ENCODE measurements around the gene MRPS14. TPM values are rescaled to one million over a fixed set of nuclear protein-coding genes. Genes with fewer than 3 reads are reported as not detected.
A peak's percentile ranks its signal among the peaks of the same experiment; 100 is the strongest.

The MRPS14 gene
- total RNA-seq, 1 donor from 2014 or later, result 20.3 TPM

DNA sequence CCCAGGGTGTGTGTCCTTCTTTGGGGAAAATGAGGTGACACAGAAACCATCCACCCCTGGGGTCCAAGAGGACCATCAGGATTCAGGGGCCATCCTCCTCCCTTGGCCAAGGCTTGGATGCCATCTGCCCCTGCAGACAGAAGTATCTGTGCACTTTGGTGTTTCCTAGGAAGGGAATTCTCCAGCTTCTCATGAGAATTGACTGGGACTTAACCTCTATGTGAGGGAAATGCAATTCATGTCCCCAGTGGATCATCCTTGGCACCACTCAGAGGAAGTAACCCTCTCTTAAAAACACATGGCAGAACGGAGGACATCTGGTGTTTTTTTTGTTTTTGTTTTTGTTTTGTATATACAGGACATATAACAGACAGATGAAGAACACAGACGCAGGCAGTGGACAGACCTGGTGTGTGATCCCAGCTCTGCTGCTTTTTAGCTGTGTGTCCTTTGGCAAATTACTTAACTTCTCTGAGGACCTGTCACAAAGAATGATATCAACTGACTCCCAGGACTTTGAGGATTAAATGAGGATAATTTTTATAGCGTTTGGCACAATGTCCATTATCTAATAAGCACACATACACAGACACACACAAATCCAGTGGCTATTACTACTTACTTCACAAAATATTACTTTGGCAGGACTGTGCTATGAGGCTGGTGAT, 48.2 kb upstream of the MRPS14 start:
- Mint-ChIP-seq H3K4me3 (ENCODE audit: unreplicated experiment) (no peak overlapping the region), H3K36me3 (ENCODE audit: low read depth, unreplicated experiment) (no peaks in the 10 kb centered on the region), H3K27me3 (ENCODE audit: low read depth, unreplicated experiment) (peaks cover 4% of the 10 kb centered on the region), H3K4me1 (ENCODE audit: low read depth, unreplicated experiment) (peaks cover 47% of the 10 kb centered on the region), H3K27ac (ENCODE audit: unreplicated experiment) (peak overlapping the region; percentile 96), H3K9me3 (ENCODE audit: unreplicated experiment) (no peaks in the 10 kb centered on the region)
- no peaks in the 10 kb centered on the region for H3K27me3 ChIP-seq (ENCODE audit: insufficient read depth, low read length)
- no peaks in the 10 kb centered on the region for H3K79me2 ChIP-seq (ENCODE audit: insufficient read depth, low read length)
- FAIRE-seq (no peak), DNase-seq (ENCODE audit: low read depth) (no peak)
- no peaks in the 10 kb centered on the region for H4K20me1 ChIP-seq (ENCODE audit: insufficient read depth, low read length)
- no peak overlapping the region for H2AFZ ChIP-seq (ENCODE audit: low read depth, low read length)
- H3K27ac ChIP-seq (ENCODE audit: low read depth, low read length), result no peak overlapping the region
- no peak for TF ChIP-seq EZH2 (IDR thresholded peaks at IDR 0.05; ENCODE audit: insufficient read depth, low read length)
- TF ChIP-seq, protein P1, sequence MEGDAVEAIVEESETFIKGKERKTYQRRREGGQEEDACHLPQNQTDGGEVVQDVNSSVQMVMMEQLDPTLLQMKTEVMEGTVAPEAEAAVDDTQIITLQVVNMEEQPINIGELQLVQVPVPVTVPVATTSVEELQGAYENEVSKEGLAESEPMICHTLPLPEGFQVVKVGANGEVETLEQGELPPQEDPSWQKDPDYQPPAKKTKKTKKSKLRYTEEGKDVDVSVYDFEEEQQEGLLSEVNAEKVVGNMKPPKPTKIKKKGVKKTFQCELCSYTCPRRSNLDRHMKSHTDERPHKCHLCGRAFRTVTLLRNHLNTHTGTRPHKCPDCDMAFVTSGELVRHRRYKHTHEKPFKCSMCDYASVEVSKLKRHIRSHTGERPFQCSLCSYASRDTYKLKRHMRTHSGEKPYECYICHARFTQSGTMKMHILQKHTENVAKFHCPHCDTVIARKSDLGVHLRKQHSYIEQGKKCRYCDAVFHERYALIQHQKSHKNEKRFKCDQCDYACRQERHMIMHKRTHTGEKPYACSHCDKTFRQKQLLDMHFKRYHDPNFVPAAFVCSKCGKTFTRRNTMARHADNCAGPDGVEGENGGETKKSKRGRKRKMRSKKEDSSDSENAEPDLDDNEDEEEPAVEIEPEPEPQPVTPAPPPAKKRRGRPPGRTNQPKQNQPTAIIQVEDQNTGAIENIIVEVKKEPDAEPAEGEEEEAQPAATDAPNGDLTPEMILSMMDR (IDR thresholded peaks at IDR 0.05; ENCODE audit: insufficient read depth, low read depth, low read length), result no peak
- H3K4me1 ChIP-seq (ENCODE audit: insufficient read depth, low read length), result peaks cover 11% of the 10 kb centered on the region
- H3K9me3 ChIP-seq (ENCODE audit: insufficient read depth, low read depth, low read length), result no peaks in the 10 kb centered on the region
- H3K4me2 ChIP-seq (ENCODE audit: low read length), result no peak overlapping the region
- H3K9ac ChIP-seq (ENCODE audit: low read length), result no peak overlapping the region
- no peaks in the 10 kb centered on the region for H3K36me3 ChIP-seq (ENCODE audit: insufficient read depth, low read length)
- H3K4me3 ChIP-seq (ENCODE audit: insufficient read depth, low read depth, low read length), result no peak overlapping the region

DNA sequence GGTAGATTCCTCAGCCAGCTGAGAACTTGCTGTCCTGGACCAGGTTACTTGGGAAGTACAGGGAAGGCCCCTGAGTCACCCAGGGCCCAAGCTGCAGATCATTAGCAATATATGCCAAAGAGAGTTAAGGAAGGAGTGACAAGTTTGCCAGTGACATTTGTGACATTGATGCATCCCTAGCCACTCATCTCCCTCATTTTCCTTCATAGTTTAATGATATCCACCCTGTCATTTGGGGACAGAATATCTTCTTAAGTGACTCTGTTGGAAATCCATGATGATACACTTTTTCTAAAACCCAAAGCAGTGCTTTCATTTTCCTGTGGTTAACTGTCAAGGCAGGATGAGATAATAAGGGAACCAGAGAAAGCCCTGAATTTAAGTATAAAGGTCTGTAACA, 47.6 kb upstream of the MRPS14 start:
- FAIRE-seq, result no peak
- Mint-ChIP-seq H3K9me3 (ENCODE audit: unreplicated experiment) (no peaks in the 10 kb centered on the region), H3K4me3 (ENCODE audit: unreplicated experiment) (no peak overlapping the region), H3K36me3 (ENCODE audit: low read depth, unreplicated experiment) (no peaks in the 10 kb centered on the region), H3K4me1 (ENCODE audit: low read depth, unreplicated experiment) (peaks cover 41% of the 10 kb centered on the region), H3K27me3 (ENCODE audit: low read depth, unreplicated experiment) (peaks cover 4% of the 10 kb centered on the region), H3K27ac (ENCODE audit: unreplicated experiment) (peak overlapping the region; percentile 96)
- Histone ChIP-seq H3K27ac (ENCODE audit: low read depth, low read length) (no peak overlapping the region), H3K36me3 (ENCODE audit: insufficient read depth, low read length) (no peaks in the 10 kb centered on the region), H3K9ac (ENCODE audit: low read length) (no peak overlapping the region), H3K27me3 (ENCODE audit: insufficient read depth, low read length) (no peaks in the 10 kb centered on the region), H3K9me3 (ENCODE audit: insufficient read depth, low read depth, low read length) (no peaks in the 10 kb centered on the region), H3K4me2 (ENCODE audit: low read length) (no peak overlapping the region), H3K4me3 (ENCODE audit: insufficient read depth, low read depth, low read length) (no peak overlapping the region), H4K20me1 (ENCODE audit: insufficient read depth, low read length) (no peaks in the 10 kb centered on the region), H3K4me1 (ENCODE audit: insufficient read depth, low read length) (peaks cover 11% of the 10 kb centered on the region), H2AFZ (ENCODE audit: low read depth, low read length) (no peak overlapping the region), H3K79me2 (ENCODE audit: insufficient read depth, low read length) (no peaks in the 10 kb centered on the region)
- TF ChIP-seq EZH2 (IDR thresholded peaks at IDR 0.05; ENCODE audit: insufficient read depth, low read length), result no peak
- TF ChIP-seq, protein P1 (IDR thresholded peaks at IDR 0.05; ENCODE audit: insufficient read depth, low read depth, low read length), result no peak
- DNase-seq (ENCODE audit: low read depth), result no peak

DNA sequence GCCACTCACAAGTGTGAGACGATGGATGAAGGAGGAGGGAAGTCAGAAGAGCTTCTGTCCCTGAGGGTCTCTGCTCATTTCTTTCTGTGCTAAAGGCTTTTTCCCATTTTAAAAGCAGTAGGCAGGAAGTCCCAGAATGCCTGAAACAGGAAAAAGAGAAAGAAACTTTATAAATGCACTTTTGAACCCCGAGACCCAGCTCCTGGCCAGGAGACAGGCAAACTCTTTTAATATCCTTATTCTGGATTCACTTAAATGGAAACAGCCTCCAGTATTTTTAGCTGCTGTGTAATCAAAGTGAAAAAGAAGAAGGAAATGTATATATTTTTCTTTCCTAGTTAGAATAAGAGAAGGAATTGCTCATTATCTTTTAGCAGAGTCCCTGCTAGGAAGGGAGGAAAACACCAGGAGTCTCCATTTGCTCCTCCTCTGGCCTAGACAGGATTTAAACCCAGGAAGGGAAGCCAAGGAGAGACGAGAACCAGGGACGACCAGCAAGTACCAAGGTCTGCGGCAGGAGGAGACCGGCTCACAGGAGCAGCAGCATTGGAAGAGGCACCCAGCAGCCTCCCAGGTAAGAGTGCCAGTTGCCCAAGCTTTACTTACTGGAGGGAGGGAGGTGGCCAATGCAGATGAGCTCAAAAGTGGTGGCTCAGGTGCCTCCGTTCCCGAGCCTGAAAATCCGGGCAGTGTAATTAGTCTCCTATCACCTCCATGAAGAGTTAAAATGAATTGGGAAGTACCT, 44.3 kb upstream of the MRPS14 start, which contains the start of gene TNN:
TNN (plus strand) TSS at position 472 of the 745 bp plus-strand sequence. CDS start 9,586 bp downstream, outside the sequence.
- Histone ChIP-seq H3K4me1 (ENCODE audit: insufficient read depth, low read length) (peaks cover 7% of the 10 kb centered on the region), H2AFZ (ENCODE audit: low read depth, low read length) (no peak within 1 kb of the TSS), H3K9me3 (ENCODE audit: insufficient read depth, low read depth, low read length) (no peaks in the 10 kb centered on the region), H3K79me2 (ENCODE audit: insufficient read depth, low read length) (no peaks in the 10 kb centered on the region), H4K20me1 (ENCODE audit: insufficient read depth, low read length) (no peaks in the 10 kb centered on the region), H3K27me3 (ENCODE audit: insufficient read depth, low read length) (no peaks in the 10 kb centered on the region), H3K4me2 (ENCODE audit: low read length) (no peak within 1 kb of the TSS), H3K4me3 (ENCODE audit: insufficient read depth, low read depth, low read length) (no peak within 1 kb of the TSS), H3K9ac (ENCODE audit: low read length) (no peak within 1 kb of the TSS), H3K27ac (ENCODE audit: low read depth, low read length) (no peak within 1 kb of the TSS), H3K36me3 (ENCODE audit: insufficient read depth, low read length) (no peaks in the 10 kb centered on the region)
- no peaks in the 10 kb centered on the region for H3K36me3 Mint-ChIP-seq (ENCODE audit: low read depth, unreplicated experiment)
- no peak for TF ChIP-seq EZH2 (IDR thresholded peaks at IDR 0.05; ENCODE audit: insufficient read depth, low read length)
- TF ChIP-seq, protein P1 (IDR thresholded peaks at IDR 0.05; ENCODE audit: insufficient read depth, low read depth, low read length), result no peak
- H3K4me1 Mint-ChIP-seq (ENCODE audit: low read depth, unreplicated experiment), result peaks cover 31% of the 10 kb centered on the region
- DNase-seq (ENCODE audit: low read depth) (no peak), FAIRE-seq (no peak)
- peaks cover 8% of the 10 kb centered on the region for H3K27me3 Mint-ChIP-seq (ENCODE audit: low read depth, unreplicated experiment)
- no peak within 1 kb of the TSS for H3K27ac Mint-ChIP-seq (ENCODE audit: unreplicated experiment)
- H3K9me3 Mint-ChIP-seq (ENCODE audit: unreplicated experiment), result no peaks in the 10 kb centered on the region
- H3K4me3 Mint-ChIP-seq (ENCODE audit: unreplicated experiment), result no peak within 1 kb of the TSS
